Astrocyte (in vitro differentiated cells and primary cell): ENCODE data around the gene CAMKK2. TPM values are rescaled to one million over a fixed set of nuclear protein-coding genes. Genes with fewer than 3 reads are reported as not detected.

ENCODE experiments used
- DNase-seq: peaks from one replicate; pipeline ENCODE4 v3.0.0-alpha.2; 2010; ENCODE audit warnings: low read depth
- FAIRE-seq: peaks from 2 replicates; lab custom pipeline; 2011; peaks lifted over from hg19 to GRCh38; lab: Jason Lieb, UNC
- H2AFZ ChIP-seq: 2 replicates; pipeline ENCODE4 v1.6.0; 2012; ENCODE audit warnings: low read depth, low read length, inconsistent platforms
- H3K27ac ChIP-seq: 2 replicates; pipeline ENCODE4 v1.5.1; 2011; ENCODE audit warnings: low read depth, low read length, inconsistent platforms
- H3K27me3 ChIP-seq: 2 replicates; pipeline ENCODE4 v1.6.0; 2011; ENCODE audit warnings: low read length, inconsistent platforms; ENCODE audit not compliant: insufficient read depth
- H3K36me3 ChIP-seq: 2 replicates; pipeline ENCODE4 v1.5.1; 2011; ENCODE audit warnings: low read length, inconsistent platforms; ENCODE audit not compliant: insufficient read depth
- H3K4me1 ChIP-seq: 2 replicates; pipeline ENCODE4 v1.5.1; 2011; ENCODE audit warnings: low read length, inconsistent platforms; ENCODE audit not compliant: insufficient read depth
- H3K4me2 ChIP-seq: 2 replicates; pipeline ENCODE4 v1.6.0; 2012; ENCODE audit warnings: low read length, inconsistent platforms
- H3K4me3 ChIP-seq: 2 replicates; pipeline ENCODE4 v1.5.1; 2011; ENCODE audit warnings: low read depth, mild to moderate bottlenecking, low read length, inconsistent platforms; ENCODE audit not compliant: insufficient read depth
- H3K79me2 ChIP-seq: 2 replicates; pipeline ENCODE4 v1.6.0; 2012; ENCODE audit warnings: mild to moderate bottlenecking, low read length, inconsistent platforms; ENCODE audit not compliant: insufficient read depth
- H3K9ac ChIP-seq: 2 replicates; pipeline ENCODE4 v1.6.0; 2012; ENCODE audit warnings: mild to moderate bottlenecking, low read length, inconsistent platforms
- H3K9me3 ChIP-seq: 2 replicates; pipeline ENCODE4 v1.5.1; 2012; ENCODE audit warnings: low read depth, mild to moderate bottlenecking, low read length, inconsistent platforms; ENCODE audit not compliant: insufficient read depth
- H4K20me1 ChIP-seq: 2 replicates; pipeline ENCODE4 v1.6.0; 2012; ENCODE audit warnings: low read length, inconsistent platforms; ENCODE audit not compliant: insufficient read depth
- H3K27ac Mint-ChIP-seq: one replicate; pipeline ENCODE4 v1.8.0; 2021; ENCODE audit warnings: mild to moderate bottlenecking, mixed read lengths; ENCODE audit not compliant: unreplicated experiment
- H3K27me3 Mint-ChIP-seq: one replicate; pipeline ENCODE4 v1.8.0; 2021; ENCODE audit warnings: low read depth, mixed read lengths; ENCODE audit not compliant: unreplicated experiment
- H3K36me3 Mint-ChIP-seq: one replicate; pipeline ENCODE4 v1.8.0; 2021; ENCODE audit warnings: low read depth, mixed read lengths; ENCODE audit not compliant: unreplicated experiment
- H3K4me1 Mint-ChIP-seq: one replicate; pipeline ENCODE4 v1.8.0; 2021; ENCODE audit warnings: low read depth, mixed read lengths; ENCODE audit not compliant: unreplicated experiment
- H3K4me3 Mint-ChIP-seq: one replicate; pipeline ENCODE4 v1.8.0; 2021; ENCODE audit warnings: mild to moderate bottlenecking, moderate library complexity, mixed read lengths; ENCODE audit not compliant: unreplicated experiment
- H3K9me3 Mint-ChIP-seq: one replicate; pipeline ENCODE4 v1.8.0; 2021; ENCODE audit warnings: mild to moderate bottlenecking, mixed read lengths; ENCODE audit not compliant: unreplicated experiment
- CTCF ChIP-seq: IDR thresholded peaks from 2 replicates; pipeline ENCODE4 v1.5.1; 2011; ENCODE audit warnings: low read depth, mild to moderate bottlenecking, inconsistent platforms, low read length, moderate library complexity; ENCODE audit not compliant: insufficient read depth
- EZH2 ChIP-seq: IDR thresholded peaks from 2 replicates; pipeline ENCODE4 v1.6.1; 2012; ENCODE audit warnings: mild to moderate bottlenecking, low read length, inconsistent platforms; ENCODE audit not compliant: insufficient read depth
- total RNA-seq: library from RNA; stranded (reverse); gene quantifications from 2 replicates; pipeline ENCODE4 v1.2.1, GENCODE V29; 2021

Gene CAMKK2
- total RNA-seq, 1 donor from 2014 or later = 22.0 TPM

GRCh38 chr12:121190523-121191031 lies 105.9 kb downstream of the CAMKK2 start:
- Histone ChIP-seq H3K36me3 (no peaks in the 10 kb centered on the region), H2AFZ (no peak overlapping the region), H3K9me3 (no peaks in the 10 kb centered on the region), H3K27me3 (no peaks in the 10 kb centered on the region), H3K9ac (peak overlapping the region; percentile 56), H3K27ac (peak overlapping the region; percentile 86), H3K4me1 (peaks cover 16% of the 10 kb centered on the region), H3K79me2 (no peaks in the 10 kb centered on the region), H3K4me3 (no peak overlapping the region), H4K20me1 (no peaks in the 10 kb centered on the region), H3K4me2 (peak overlapping the region; percentile 67)
- H3K4me3 Mint-ChIP-seq = no peak overlapping the region
- H3K4me1 Mint-ChIP-seq = peaks cover 29% of the 10 kb centered on the region
- peak overlapping the region; percentile 69 for H3K27ac Mint-ChIP-seq
- H3K9me3 Mint-ChIP-seq = peaks cover 2% of the 10 kb centered on the region
- TF ChIP-seq EZH2 = no peak
- TF ChIP-seq CTCF = no peak
- peak; percentile 95 for DNase-seq
- H3K36me3 Mint-ChIP-seq = no peaks in the 10 kb centered on the region
- peak; percentile 87 for FAIRE-seq
- H3K27me3 Mint-ChIP-seq = no peaks in the 10 kb centered on the region

- peaks cover 2% of the 10 kb centered on the region for H3K27me3 Mint-ChIP-seq
- H4K20me1 ChIP-seq = no peaks in the 10 kb centered on the region
- H3K27ac Mint-ChIP-seq = peak overlapping the region; percentile 77
- H3K4me1 Mint-ChIP-seq = peaks cover 29% of the 10 kb centered on the region
- DNase-seq (no peak), FAIRE-seq (no peak)
- peaks cover 2% of the 10 kb centered on the region for H3K9me3 Mint-ChIP-seq
- H2AFZ ChIP-seq = no peak overlapping the region
- H3K9ac ChIP-seq = peak overlapping the region; percentile 36
- H3K79me2 ChIP-seq = no peaks in the 10 kb centered on the region
- peak overlapping the region; percentile 38 for H3K4me2 ChIP-seq
- H3K36me3 Mint-ChIP-seq = no peaks in the 10 kb centered on the region
- no peaks in the 10 kb centered on the region for H3K36me3 ChIP-seq
- TF ChIP-seq EZH2 (no peak), CTCF (no peak)
- peaks cover 16% of the 10 kb centered on the region for H3K4me1 ChIP-seq
- H3K4me3 Mint-ChIP-seq = no peak overlapping the region
- no peak overlapping the region for H3K4me3 ChIP-seq
- peak overlapping the region; percentile 27 for H3K27ac ChIP-seq
- no peaks in the 10 kb centered on the region for H3K9me3 ChIP-seq
- no peaks in the 10 kb centered on the region for H3K27me3 ChIP-seq
Observed at GRCh38 chr12:121189619-121190155, 106.8 kb downstream of the CAMKK2 start.

- peak overlapping the region; percentile 77 for H3K27ac Mint-ChIP-seq
- H3K4me2 ChIP-seq = peak overlapping the region; percentile 38
- H3K4me3 Mint-ChIP-seq = no peak overlapping the region
Observed at GRCh38 chr12:121189131-121189530, 107.4 kb downstream of the CAMKK2 start.

More at GRCh38 chr12:121189131-121189530, 107.4 kb downstream of the CAMKK2 start:
- TF ChIP-seq EZH2 (no peak), CTCF (no peak)
- H3K4me1 ChIP-seq = peaks cover 16% of the 10 kb centered on the region
- no peak for DNase-seq
- no peak overlapping the region for H2AFZ ChIP-seq
- peaks cover 29% of the 10 kb centered on the region for H3K4me1 Mint-ChIP-seq
- no peaks in the 10 kb centered on the region for H4K20me1 ChIP-seq
- no peaks in the 10 kb centered on the region for H3K36me3 ChIP-seq
- H3K27ac ChIP-seq = peak overlapping the region; percentile 27
- H3K9ac ChIP-seq = peak overlapping the region; percentile 36
- H3K9me3 Mint-ChIP-seq = peaks cover 2% of the 10 kb centered on the region
- no peaks in the 10 kb centered on the region for H3K36me3 Mint-ChIP-seq
- H3K27me3 ChIP-seq = no peaks in the 10 kb centered on the region
- no peaks in the 10 kb centered on the region for H3K79me2 ChIP-seq
- peaks cover 2% of the 10 kb centered on the region for H3K27me3 Mint-ChIP-seq
- FAIRE-seq = no peak
- H3K9me3 ChIP-seq = no peaks in the 10 kb centered on the region
- H3K4me3 ChIP-seq = no peak overlapping the region
